HEK293 (cell line): ENCODE data around the gene RBM19.
A peak's percentile ranks its signal among the peaks of the same experiment; 100 is the strongest.

Source experiments
- CTCF ChIA-PET: fragments of 350-600 bp; formaldehyde crosslinking; extraction: SDS; loops from one replicate; lab custom pipeline; 2021; ENCODE audit warnings: antibody characterized with exemption; lab: Yijun Ruan, JAX
- POLR2A ChIA-PET: fragments of 300-600 bp; formaldehyde crosslinking; extraction: SDS; loops from one replicate; lab custom pipeline; 2020; ENCODE audit warnings: antibody characterized with exemption, inconsistent platforms; lab: Yijun Ruan, JAX
- H3K27ac ChIP-seq: fragments of 200-500 bp; sonication (Bioruptor generic); 2 replicates; pipeline ENCODE4 v1.5.1; 2014; ENCODE audit warnings: low read depth, low read length, control low read depth, inconsistent platforms; ENCODE audit errors: extremely low read depth
- H3K36me3 ChIP-seq, 2 experiments: fragments of 200-500 bp in 1 of 2; sonication (Bioruptor generic) in 1 of 2; 1 replicate in 1 of 2; 2 replicates in 1 of 2; pipeline ENCODE4 v1.5.1; 2014 to 2017; ENCODE audit warnings: inconsistent platforms in 2 of 2, low read length in 2 of 2; ENCODE audit not compliant: control insufficient read depth in 2 of 2, insufficient read depth in 1 of 2
- H3K4me1 ChIP-seq: fragments of 200-500 bp; sonication (Bioruptor generic); 2 replicates; pipeline ENCODE4 v1.5.1; 2014; ENCODE audit warnings: mild to moderate bottlenecking, low read length, inconsistent platforms; ENCODE audit not compliant: control insufficient read depth, insufficient read depth
- H3K4me3 ChIP-seq: 2 replicates; pipeline ENCODE4 v1.5.1; 2011; ENCODE audit warnings: low read depth, mild to moderate bottlenecking, control low read depth, low read length, moderate library complexity
- H3K9me3 ChIP-seq: fragments of 200-500 bp; sonication (Bioruptor generic); 2 replicates; pipeline ENCODE4 v1.5.1; 2014; ENCODE audit warnings: low read depth, low read length, inconsistent platforms; ENCODE audit not compliant: control insufficient read depth, insufficient read depth
- BCL11B ChIP-seq: fragments of 450-650 bp; formaldehyde crosslinking; IDR thresholded peaks from 2 replicates; pipeline ENCODE4 v1.5.1; 2016; ENCODE audit warnings: low read depth, missing biosample characterization, missing genetic modification characterization
- EGR2 ChIP-seq: fragments of 450-650 bp; formaldehyde crosslinking; IDR thresholded peaks from 2 replicates; pipeline ENCODE4 v1.5.1; 2016; ENCODE audit warnings: low read depth, missing biosample characterization, missing genetic modification characterization
- GFI1B ChIP-seq: fragments of 450-650 bp; formaldehyde crosslinking; IDR thresholded peaks from 2 replicates; pipeline ENCODE4 v1.5.1; 2016; ENCODE audit warnings: missing biosample characterization, missing genetic modification characterization
- HOXC10 ChIP-seq: sonication (generic); formaldehyde crosslinking; IDR thresholded peaks from 2 replicates; pipeline ENCODE4 v1.8.1; 2023; ENCODE audit warnings: mild to moderate bottlenecking, missing genetic modification reagents
- KLF10 ChIP-seq: fragments of 450-650 bp; IDR thresholded peaks from 2 replicates; pipeline ENCODE4 v1.5.1; 2018; ENCODE audit warnings: missing biosample characterization, mild to moderate bottlenecking, missing genetic modification characterization
- SCRT2 ChIP-seq: fragments of 450-650 bp; formaldehyde crosslinking; IDR thresholded peaks from 2 replicates; pipeline ENCODE4 v1.5.1; 2016; ENCODE audit warnings: missing biosample characterization, missing genetic modification characterization
- SETDB1 ChIP-seq: IDR thresholded peaks from one replicate; pipeline ENCODE4 v1.6.1; 2017; ENCODE audit warnings: mild to moderate bottlenecking, low read length, moderate library complexity, mixed read lengths; ENCODE audit not compliant: insufficient read length
- SP7 ChIP-seq: fragments of 450-650 bp; formaldehyde crosslinking; IDR thresholded peaks from 2 replicates; pipeline ENCODE4 v1.5.1; 2016; ENCODE audit warnings: missing biosample characterization, missing genetic modification characterization
- WT1 ChIP-seq: fragments of 450-650 bp; formaldehyde crosslinking; IDR thresholded peaks from 2 replicates; pipeline ENCODE4 v1.5.1; 2016; ENCODE audit warnings: missing biosample characterization, missing genetic modification characterization
- ZFHX2 ChIP-seq: fragments of 450-650 bp; formaldehyde crosslinking; conservative IDR thresholded peaks from 2 replicates; pipeline ENCODE4 v1.5.1; 2016; ENCODE audit warnings: missing biosample characterization, missing genetic modification characterization
- ZFP3 ChIP-seq: fragments of 450-650 bp; formaldehyde crosslinking; IDR thresholded peaks from 2 replicates; pipeline ENCODE4 v1.5.1; 2016; ENCODE audit warnings: low read depth, missing biosample characterization, missing genetic modification characterization
- ZIC2 ChIP-seq: fragments of 450-650 bp; formaldehyde crosslinking; IDR thresholded peaks from 2 replicates; pipeline ENCODE4 v1.5.1; 2016; ENCODE audit warnings: missing biosample characterization, missing genetic modification characterization
- ZNF121 ChIP-seq: fragments of 450-650 bp; formaldehyde crosslinking; IDR thresholded peaks from 2 replicates; pipeline ENCODE4 v1.5.1; 2016; ENCODE audit warnings: missing biosample characterization, missing genetic modification characterization
- ZNF18 ChIP-seq: fragments of 450-650 bp; formaldehyde crosslinking; IDR thresholded peaks from 2 replicates; pipeline ENCODE4 v1.5.1; 2016; ENCODE audit warnings: missing biosample characterization, missing genetic modification characterization
- ZNF423 ChIP-seq: fragments of 450-650 bp; formaldehyde crosslinking; IDR thresholded peaks from 2 replicates; pipeline ENCODE4 v1.5.1; 2016; ENCODE audit warnings: missing biosample characterization, missing genetic modification characterization
- ZNF449 ChIP-seq: fragments of 450-650 bp; formaldehyde crosslinking; IDR thresholded peaks from 2 replicates; pipeline ENCODE4 v1.5.1; 2017; ENCODE audit warnings: missing biosample characterization, mild to moderate bottlenecking, missing genetic modification characterization, moderate library complexity
- ZNF510 ChIP-seq: fragments of 450-650 bp; formaldehyde crosslinking; IDR thresholded peaks from 2 replicates; pipeline ENCODE4 v1.5.1; 2018; ENCODE audit warnings: mild to moderate bottlenecking, missing genetic modification characterization, missing biosample characterization; ENCODE audit not compliant: insufficient replicate concordance
- ZNF670 ChIP-seq: fragments of 450-650 bp; formaldehyde crosslinking; IDR thresholded peaks from 2 replicates; pipeline ENCODE4 v1.5.1; 2016; ENCODE audit warnings: missing biosample characterization, missing genetic modification characterization, low read depth
- ZNF843 ChIP-seq: fragments of 450-650 bp; formaldehyde crosslinking; IDR thresholded peaks from 2 replicates; pipeline ENCODE4 v1.5.1; 2016; ENCODE audit warnings: missing biosample characterization, missing genetic modification characterization
- TF ChIP-seq, protein P1 (sequence below): fragments of 450-650 bp; formaldehyde crosslinking; IDR thresholded peaks from 2 replicates; pipeline ENCODE4 v1.5.1; 2017; ENCODE audit warnings: missing biosample characterization, missing genetic modification characterization
- TF ChIP-seq, protein P2 (sequence below): fragments of 450-650 bp; formaldehyde crosslinking; IDR thresholded peaks from 2 replicates; pipeline ENCODE4 v1.5.1; 2016; ENCODE audit warnings: missing biosample characterization, missing genetic modification characterization
- TF ChIP-seq, protein P3 (sequence below): fragments of 450-650 bp; formaldehyde crosslinking; IDR thresholded peaks from 2 replicates; pipeline ENCODE4 v1.5.1; 2016; ENCODE audit warnings: missing biosample characterization, missing genetic modification characterization

RBM19 gene

DNA sequence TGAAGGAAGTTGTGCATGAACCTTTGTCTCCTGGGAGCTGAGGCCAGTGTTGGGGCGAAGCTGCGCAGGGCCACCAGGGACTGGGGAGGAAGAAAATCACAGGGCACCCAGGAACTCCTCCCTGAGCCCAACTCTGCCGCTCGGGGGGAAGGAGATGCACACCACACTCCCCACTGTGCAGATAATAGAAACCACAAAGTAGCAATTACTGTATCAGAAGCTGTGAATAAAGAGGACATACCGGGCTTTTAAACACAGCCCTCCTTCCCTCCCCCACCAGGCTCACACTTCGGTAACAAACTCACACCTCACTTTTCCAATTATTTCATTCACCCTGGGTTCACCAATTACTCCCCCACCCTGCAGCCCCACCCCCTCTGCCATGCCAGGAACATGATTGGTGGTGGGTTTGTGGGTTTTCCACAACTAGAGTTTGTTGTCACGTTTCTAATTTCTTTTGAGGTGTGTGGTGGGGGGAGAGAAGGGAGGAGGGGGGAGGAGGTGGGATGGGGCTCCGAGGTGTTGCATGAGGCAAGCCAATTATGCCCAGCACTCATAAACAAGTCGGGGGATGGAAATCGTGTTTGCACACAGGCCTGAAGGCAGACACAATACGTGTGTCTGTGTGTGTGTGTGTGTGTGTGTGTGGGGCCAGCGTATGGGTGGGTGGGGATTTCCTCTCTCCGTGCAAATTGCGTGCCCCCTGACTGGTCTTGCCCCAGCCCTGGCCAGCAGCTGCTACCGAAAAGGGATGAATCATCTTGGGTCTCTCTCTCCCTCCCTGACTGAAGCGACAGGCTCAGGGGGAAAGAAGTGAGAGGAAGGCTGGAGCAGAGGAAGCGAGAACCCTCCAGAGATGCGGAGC lies 103.3 kb downstream of the RBM19 start (continued):
- peak; percentile 56 for TF ChIP-seq EGR2 (tag by site-specific recombination)
- 0 out of 2 replicates have a peak, but pooled peaks have one; percentile 19 for TF ChIP-seq ZNF423 (tag by site-specific recombination)
- TF ChIP-seq ZNF18 = peak; percentile 82
- 0 out of 2 replicates have a peak, but pooled peaks have one; percentile 52 for TF ChIP-seq SP7
- TF ChIP-seq SCRT2 (tag by site-specific recombination) = peak; percentile 78
- TF ChIP-seq ZIC2 (tag by site-specific recombination) = peak; percentile 60
- peak; percentile 83 for TF ChIP-seq ZFHX2 (tag by site-specific recombination)
- TF ChIP-seq, protein P1, sequence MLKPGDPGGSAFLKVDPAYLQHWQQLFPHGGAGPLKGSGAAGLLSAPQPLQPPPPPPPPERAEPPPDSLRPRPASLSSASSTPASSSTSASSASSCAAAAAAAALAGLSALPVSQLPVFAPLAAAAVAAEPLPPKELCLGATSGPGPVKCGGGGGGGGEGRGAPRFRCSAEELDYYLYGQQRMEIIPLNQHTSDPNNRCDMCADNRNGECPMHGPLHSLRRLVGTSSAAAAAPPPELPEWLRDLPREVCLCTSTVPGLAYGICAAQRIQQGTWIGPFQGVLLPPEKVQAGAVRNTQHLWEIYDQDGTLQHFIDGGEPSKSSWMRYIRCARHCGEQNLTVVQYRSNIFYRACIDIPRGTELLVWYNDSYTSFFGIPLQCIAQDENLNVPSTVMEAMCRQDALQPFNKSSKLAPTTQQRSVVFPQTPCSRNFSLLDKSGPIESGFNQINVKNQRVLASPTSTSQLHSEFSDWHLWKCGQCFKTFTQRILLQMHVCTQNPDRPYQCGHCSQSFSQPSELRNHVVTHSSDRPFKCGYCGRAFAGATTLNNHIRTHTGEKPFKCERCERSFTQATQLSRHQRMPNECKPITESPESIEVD (tag by site-specific recombination) = no peak
- no peak for TF ChIP-seq HOXC10
- TF ChIP-seq, all 188 proteins: peak for 10

DNA sequence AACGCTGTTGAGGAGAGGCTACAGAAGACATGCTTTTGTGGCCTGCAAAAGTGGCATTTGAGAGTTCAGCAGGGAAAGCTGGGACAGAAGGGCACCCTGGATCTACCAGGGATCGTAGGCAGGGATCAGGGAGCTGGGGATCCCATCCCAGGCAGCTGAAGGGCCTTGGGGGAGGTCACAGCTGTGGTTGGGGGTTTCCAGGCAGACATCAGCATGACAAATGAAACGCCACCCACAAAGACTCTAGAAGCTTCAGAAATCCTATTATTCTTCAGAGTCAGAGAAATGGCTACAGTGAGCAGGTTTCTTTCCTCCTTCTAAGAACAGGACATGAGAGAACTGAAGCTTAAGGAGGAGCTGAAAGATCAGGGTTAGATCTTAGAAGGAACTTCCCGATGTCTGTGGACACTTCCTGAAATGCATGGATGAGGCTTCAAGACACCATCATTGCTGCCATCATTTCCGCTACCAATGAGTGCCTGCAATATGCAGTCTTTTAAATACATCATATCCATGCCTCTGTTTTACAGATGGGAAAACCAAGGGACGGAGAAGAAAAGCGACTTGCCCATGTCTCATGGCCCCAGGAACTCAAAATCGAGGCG lies 104.3 kb downstream of the RBM19 start:
- H3K4me3 ChIP-seq = no peak overlapping the region
- peaks cover 0 to 5% of the 10 kb centered on the region in 2 experiments; a peak in 1 of 3 replicates for H3K36me3 ChIP-seq
- H3K9me3 ChIP-seq = no peaks in the 10 kb centered on the region
- POLR2A ChIA-PET = no interaction called here
- peaks cover 3% of the 10 kb centered on the region; the same call in 1 of the 2 replicates for H3K4me1 ChIP-seq
- H3K27ac ChIP-seq = no peak overlapping the region
- CTCF ChIA-PET = interaction anchor here (0.6 kb wide), 1 partner anchor 69 kb away, joined by 3 read pairs; no protein-coding TSS in a partner anchor
- TF ChIP-seq ZFP3 (tag by site-specific recombination) (no peak), KLF10 (tag by site-specific recombination) (no peak), ZNF670 (tag by site-specific recombination) (no peak), ZNF18 (no peak), BCL11B (tag by site-specific recombination) (no peak), ZNF423 (tag by site-specific recombination) (no peak), SETDB1 (no peak), ZNF510 (tag by site-specific recombination) (no peak), ZNF843 (tag by site-specific recombination) (no peak), ZNF449 (tag by site-specific recombination) (no peak), ZNF121 (tag by site-specific recombination) (no peak), GFI1B (tag by site-specific recombination) (no peak), WT1 (tag by site-specific recombination) (no peak)
- TF ChIP-seq, protein P2, sequence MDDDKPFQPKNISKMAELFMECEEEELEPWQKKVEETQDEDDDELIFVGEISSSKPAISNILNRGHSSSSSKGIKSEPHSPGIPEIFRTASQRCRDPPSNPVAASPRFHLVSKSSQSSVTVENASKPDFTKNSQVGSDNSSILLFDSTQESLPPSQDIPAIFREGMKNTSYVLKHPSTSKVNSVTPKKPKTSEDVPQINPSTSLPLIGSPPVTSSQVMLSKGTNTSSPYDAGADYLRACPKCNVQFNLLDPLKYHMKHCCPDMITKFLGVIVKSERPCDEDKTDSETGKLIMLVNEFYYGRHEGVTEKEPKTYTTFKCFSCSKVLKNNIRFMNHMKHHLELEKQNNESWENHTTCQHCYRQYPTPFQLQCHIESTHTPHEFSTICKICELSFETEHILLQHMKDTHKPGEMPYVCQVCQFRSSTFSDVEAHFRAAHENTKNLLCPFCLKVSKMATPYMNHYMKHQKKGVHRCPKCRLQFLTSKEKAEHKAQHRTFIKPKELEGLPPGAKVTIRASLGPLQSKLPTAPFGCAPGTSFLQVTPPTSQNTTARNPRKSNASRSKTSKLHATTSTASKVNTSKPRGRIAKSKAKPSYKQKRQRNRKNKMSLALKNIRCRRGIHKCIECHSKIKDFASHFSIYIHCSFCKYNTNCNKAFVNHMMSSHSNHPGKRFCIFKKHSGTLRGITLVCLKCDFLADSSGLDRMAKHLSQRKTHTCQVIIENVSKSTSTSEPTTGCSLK (tag by site-specific recombination) = no peak
- TF ChIP-seq, protein P3, sequence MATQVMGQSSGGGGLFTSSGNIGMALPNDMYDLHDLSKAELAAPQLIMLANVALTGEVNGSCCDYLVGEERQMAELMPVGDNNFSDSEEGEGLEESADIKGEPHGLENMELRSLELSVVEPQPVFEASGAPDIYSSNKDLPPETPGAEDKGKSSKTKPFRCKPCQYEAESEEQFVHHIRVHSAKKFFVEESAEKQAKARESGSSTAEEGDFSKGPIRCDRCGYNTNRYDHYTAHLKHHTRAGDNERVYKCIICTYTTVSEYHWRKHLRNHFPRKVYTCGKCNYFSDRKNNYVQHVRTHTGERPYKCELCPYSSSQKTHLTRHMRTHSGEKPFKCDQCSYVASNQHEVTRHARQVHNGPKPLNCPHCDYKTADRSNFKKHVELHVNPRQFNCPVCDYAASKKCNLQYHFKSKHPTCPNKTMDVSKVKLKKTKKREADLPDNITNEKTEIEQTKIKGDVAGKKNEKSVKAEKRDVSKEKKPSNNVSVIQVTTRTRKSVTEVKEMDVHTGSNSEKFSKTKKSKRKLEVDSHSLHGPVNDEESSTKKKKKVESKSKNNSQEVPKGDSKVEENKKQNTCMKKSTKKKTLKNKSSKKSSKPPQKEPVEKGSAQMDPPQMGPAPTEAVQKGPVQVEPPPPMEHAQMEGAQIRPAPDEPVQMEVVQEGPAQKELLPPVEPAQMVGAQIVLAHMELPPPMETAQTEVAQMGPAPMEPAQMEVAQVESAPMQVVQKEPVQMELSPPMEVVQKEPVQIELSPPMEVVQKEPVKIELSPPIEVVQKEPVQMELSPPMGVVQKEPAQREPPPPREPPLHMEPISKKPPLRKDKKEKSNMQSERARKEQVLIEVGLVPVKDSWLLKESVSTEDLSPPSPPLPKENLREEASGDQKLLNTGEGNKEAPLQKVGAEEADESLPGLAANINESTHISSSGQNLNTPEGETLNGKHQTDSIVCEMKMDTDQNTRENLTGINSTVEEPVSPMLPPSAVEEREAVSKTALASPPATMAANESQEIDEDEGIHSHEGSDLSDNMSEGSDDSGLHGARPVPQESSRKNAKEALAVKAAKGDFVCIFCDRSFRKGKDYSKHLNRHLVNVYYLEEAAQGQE (tag by site-specific recombination) = no peak
